ENCODE measurements around the gene APBA2.

APBA2 gene

DNA sequence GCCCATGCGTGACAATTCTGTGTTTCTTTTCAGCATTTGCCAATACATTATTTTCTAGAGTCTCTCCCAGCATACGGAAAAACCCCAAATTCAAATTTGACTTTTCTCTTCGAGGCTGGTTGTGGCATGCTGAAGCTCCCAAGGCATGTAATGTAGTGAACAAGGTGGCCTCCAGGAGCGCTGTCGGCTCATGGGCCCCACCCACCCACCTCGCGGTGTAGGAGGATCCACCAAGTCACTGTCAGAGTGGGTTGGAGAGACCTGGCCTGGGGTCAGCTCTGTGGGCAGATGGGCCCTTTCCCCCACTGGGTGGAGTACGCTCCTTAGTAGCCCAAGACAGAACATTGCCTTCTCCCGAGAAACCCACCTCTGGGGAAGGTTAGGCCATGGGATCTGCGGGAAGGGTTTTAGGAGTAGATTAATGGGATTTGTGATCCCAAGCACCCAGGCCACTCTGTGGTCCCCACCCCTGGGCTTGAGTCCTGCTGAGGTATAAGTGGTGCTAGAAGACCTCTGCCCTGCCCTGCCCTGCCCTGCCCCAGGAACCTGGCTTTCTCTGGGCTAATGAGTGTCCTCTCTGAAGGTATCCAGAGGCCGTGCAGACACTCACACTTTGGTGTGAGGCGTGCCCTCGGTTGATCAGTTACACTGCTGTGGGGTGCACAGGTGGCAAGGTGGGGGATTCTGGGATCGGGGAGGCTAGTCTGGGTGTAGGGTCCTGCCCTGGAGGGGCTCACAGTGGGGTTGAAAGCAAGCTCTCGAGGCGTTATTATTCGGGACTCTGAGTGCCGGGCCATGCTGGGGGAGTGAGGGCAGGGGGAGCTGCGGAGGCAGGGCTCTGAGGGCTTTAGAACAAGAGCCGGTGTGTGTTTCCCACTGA, 97.9 kb downstream of the APBA2 start:
- DNase-seq = no peak
- H3K27me3 Mint-ChIP-seq (ENCODE audit: low read depth, poor library complexity) = no peaks in the 10 kb centered on the region
- no peak overlapping the region for H3K4me3 Mint-ChIP-seq
- H3K36me3 Mint-ChIP-seq (ENCODE audit: low read depth) = peaks cover 24% of the 10 kb centered on the region
- TF ChIP-seq CTCF (IDR thresholded peaks at IDR 0.05) = no peak
- H3K9me3 Mint-ChIP-seq = peaks cover 10% of the 10 kb centered on the region
- peaks cover 35% of the 10 kb centered on the region for H3K4me1 Mint-ChIP-seq
- no peak overlapping the region for H3K27ac Mint-ChIP-seq

DNA sequence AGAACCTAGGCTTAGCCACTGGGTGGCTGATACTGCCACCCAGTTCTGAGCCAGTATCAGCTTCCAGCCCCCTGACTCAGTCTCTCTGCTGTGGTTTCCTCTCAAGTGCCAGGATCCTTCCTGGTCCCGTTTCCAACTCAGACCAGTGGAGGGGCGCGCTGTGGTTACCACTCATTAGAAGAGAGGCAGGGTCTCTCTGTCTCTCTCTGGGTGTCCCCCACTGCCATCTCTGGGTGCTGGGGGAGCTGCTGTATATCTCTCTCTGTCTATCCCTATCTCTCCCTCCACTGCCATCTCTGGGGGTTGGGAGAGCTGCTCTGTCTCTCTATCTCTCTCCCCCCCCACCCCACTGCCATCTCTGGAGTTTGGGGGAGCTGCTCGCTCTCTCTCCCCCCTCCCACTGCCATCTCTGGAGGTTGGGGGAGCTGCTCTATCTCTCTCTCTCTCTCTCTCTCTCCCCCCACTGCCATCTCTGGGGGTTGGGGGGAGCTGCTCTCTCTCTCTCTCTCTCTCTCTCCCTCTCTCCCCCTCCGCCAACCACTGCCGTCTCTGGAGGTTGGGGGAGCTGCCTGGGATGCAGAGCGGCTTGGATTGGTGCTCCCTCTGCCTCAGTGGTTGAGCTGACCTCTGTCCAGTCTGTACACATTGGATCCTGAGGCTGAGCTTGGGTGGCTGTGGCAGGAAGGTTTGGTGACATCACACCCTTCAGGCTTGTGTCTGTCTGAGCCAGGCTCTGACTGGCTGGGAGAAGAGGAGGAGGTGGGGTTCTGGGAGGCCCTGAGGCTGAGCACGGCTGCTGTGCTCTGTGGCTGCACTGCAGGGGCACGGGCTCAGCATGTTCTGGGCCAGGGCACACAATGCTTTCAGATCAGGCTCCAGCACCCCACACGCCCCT, 98.9 kb downstream of the APBA2 start:
- Mint-ChIP-seq H3K4me3 (no peak overlapping the region), H3K9me3 (peaks cover 10% of the 10 kb centered on the region), H3K4me1 (peaks cover 32% of the 10 kb centered on the region), H3K27me3 (ENCODE audit: low read depth, poor library complexity) (no peaks in the 10 kb centered on the region), H3K27ac (peak overlapping the region; percentile 45), H3K36me3 (ENCODE audit: low read depth) (peaks cover 19% of the 10 kb centered on the region)
- no peak for TF ChIP-seq CTCF (IDR thresholded peaks at IDR 0.05)
- peak; percentile 50 for DNase-seq

GRCh38 chr15:28985316-28985645, 99.5 kb downstream of the APBA2 start:
- DNase-seq = no peak
- Mint-ChIP-seq H3K4me3 (no peak overlapping the region), H3K4me1 (peaks cover 30% of the 10 kb centered on the region), H3K27ac (peak overlapping the region; percentile 53), H3K36me3 (ENCODE audit: low read depth) (peaks cover 18% of the 10 kb centered on the region), H3K27me3 (ENCODE audit: low read depth, poor library complexity) (no peaks in the 10 kb centered on the region), H3K9me3 (peaks cover 9% of the 10 kb centered on the region)
- TF ChIP-seq CTCF (IDR thresholded peaks at IDR 0.05) = no peak

- Mint-ChIP-seq H3K4me3 (no peak overlapping the region), H3K36me3 (ENCODE audit: low read depth) (peaks cover 14% of the 10 kb centered on the region)
These were observed 99.9 kb downstream of the APBA2 start for GRCh38 chr15:28985691-28986090.

GRCh38 chr15:28986108-28986507, 100.3 kb downstream of the APBA2 start:
- no peak for DNase-seq
- no peak overlapping the region for H3K27ac Mint-ChIP-seq
- H3K9me3 Mint-ChIP-seq = peaks cover 4% of the 10 kb centered on the region
- peak overlapping the region; percentile 8 for H3K4me3 Mint-ChIP-seq
- peaks cover 10% of the 10 kb centered on the region for H3K36me3 Mint-ChIP-seq (ENCODE audit: low read depth)
- H3K4me1 Mint-ChIP-seq = peaks cover 28% of the 10 kb centered on the region
- no peaks in the 10 kb centered on the region for H3K27me3 Mint-ChIP-seq (ENCODE audit: low read depth, poor library complexity)
- no peak for TF ChIP-seq CTCF (IDR thresholded peaks at IDR 0.05)

More at GRCh38 chr15:28985691-28986090, 99.9 kb downstream of the APBA2 start:
- no peaks in the 10 kb centered on the region for H3K27me3 Mint-ChIP-seq (ENCODE audit: low read depth, poor library complexity)
- DNase-seq = no peak
- peaks cover 7% of the 10 kb centered on the region for H3K9me3 Mint-ChIP-seq
- H3K27ac Mint-ChIP-seq = peak overlapping the region; percentile 53
- TF ChIP-seq CTCF (IDR thresholded peaks at IDR 0.05) = no peak
- H3K4me1 Mint-ChIP-seq = peaks cover 28% of the 10 kb centered on the region
